Sigmoid colon (tissue), 4 donors: ENCODE data around the gene AUTS2.

Experiments
- EP300 ChIP-seq, 4 donors: sonication (generic); formaldehyde crosslinking; IDR thresholded peaks; one replicate each; pipeline ENCODE4 v1.6.1; 2017; ENCODE audit warnings: antibody characterized with exemption in 4 of 4
- POLR2A ChIP-seq, 2 donors: fragments of 450-650 bp; IDR thresholded peaks; one replicate each; pipeline ENCODE4 v1.6.1; 2016; ENCODE audit warnings: antibody characterized with exemption in 2 of 2, mild to moderate bottlenecking in 2 of 2, moderate library complexity in 2 of 2
- POLR2AphosphoS5 ChIP-seq, 4 donors: sonication (generic); formaldehyde crosslinking; IDR thresholded peaks; one replicate each; pipeline ENCODE4 v1.6.1; 2017; ENCODE audit warnings: antibody characterized with exemption in 4 of 4
- TF ChIP-seq, protein P1 (sequence below), 4 experiments: fragments of 450-650 bp in 3 of 4; fragments of 200-600 bp in 1 of 4; IDR thresholded peaks; one replicate each; pipeline ENCODE4 v1.5.1; 2016 to 2019; ENCODE audit warnings: antibody characterized with exemption in 4 of 4, mild to moderate bottlenecking in 3 of 4, moderate library complexity in 2 of 4

DNA sequence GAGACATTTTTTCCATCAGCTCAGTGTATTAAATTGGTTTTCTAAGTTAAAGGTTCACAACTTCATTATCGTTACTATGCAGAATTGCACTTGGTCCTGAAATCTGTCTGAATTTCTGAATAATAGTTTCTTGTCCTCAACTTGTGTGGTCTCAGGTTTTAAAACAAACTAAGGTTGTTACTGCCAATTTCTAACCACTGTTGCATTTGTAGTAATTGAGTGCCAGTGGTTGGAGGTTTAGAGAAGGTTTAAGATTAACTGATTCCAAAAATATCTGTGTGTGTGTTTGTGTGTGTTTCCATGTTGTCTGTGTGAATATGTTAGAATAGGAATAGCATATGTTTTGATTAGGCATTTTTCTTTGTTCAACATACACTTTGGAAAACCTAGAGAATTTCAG is 395.9 kb downstream of the AUTS2 start:
- TF ChIP-seq POLR2AphosphoS5 (IDR thresholded peaks at IDR 0.05) (no peak), POLR2A (IDR thresholded peaks at IDR 0.05) (no peak), EP300 (IDR thresholded peaks at IDR 0.05) (no peak)
- TF ChIP-seq, protein P1, sequence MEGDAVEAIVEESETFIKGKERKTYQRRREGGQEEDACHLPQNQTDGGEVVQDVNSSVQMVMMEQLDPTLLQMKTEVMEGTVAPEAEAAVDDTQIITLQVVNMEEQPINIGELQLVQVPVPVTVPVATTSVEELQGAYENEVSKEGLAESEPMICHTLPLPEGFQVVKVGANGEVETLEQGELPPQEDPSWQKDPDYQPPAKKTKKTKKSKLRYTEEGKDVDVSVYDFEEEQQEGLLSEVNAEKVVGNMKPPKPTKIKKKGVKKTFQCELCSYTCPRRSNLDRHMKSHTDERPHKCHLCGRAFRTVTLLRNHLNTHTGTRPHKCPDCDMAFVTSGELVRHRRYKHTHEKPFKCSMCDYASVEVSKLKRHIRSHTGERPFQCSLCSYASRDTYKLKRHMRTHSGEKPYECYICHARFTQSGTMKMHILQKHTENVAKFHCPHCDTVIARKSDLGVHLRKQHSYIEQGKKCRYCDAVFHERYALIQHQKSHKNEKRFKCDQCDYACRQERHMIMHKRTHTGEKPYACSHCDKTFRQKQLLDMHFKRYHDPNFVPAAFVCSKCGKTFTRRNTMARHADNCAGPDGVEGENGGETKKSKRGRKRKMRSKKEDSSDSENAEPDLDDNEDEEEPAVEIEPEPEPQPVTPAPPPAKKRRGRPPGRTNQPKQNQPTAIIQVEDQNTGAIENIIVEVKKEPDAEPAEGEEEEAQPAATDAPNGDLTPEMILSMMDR (IDR thresholded peaks at IDR 0.05), result no peak
